ENCODE results near the gene SAT1.
"Not testable (repeated sequence)": the region's sequence is repeated elsewhere in the genome, so short reads cannot be mapped to it uniquely, and the experiment has no call there.

SAT1 gene

GRCh38 chrX:23742697-23743622, 40.0 kb upstream of the SAT1 start, which contains the start of gene ACOT9:
Gene ACOT9, minus strand, starts transcription at chrX:23743276. Its CDS starts 132 bp downstream, at chrX:23743144.
- Histone ChIP-seq H3K4me2 (peak within 1 kb of the TSS; percentile 60), H2AFZ (ENCODE audit: low read depth) (peak within 1 kb of the TSS; percentile 93), H3K4me3 (IDR thresholded peaks at IDR 0.05; ENCODE audit: insufficient read depth, low read depth, low read length) (no peak within 1 kb of the TSS), H4K20me1 (ENCODE audit: insufficient read depth) (no peaks in the 10 kb centered on the region), H3K9ac (peak within 1 kb of the TSS; percentile 72), H3K79me2 (ENCODE audit: insufficient read depth, low read depth) (peaks cover 9% of the 10 kb centered on the region; the same call in 1 of the 2 replicates), H3K27me3 (ENCODE audit: insufficient read depth, low read depth) (no peaks in the 10 kb centered on the region), H3K27ac (peak within 1 kb of the TSS; percentile 76), H3K36me3 (ENCODE audit: insufficient read depth) (no peaks in the 10 kb centered on the region), H3K4me1 (ENCODE audit: low read depth, poor library complexity, severe bottlenecking) (peaks cover 12% of the 10 kb centered on the region)
- no peak for TF ChIP-seq CTCF (conservative IDR thresholded peaks at IDR 0.05; ENCODE audit: low read depth, low read length)

- peak overlapping the region; percentile 93 for H2AFZ ChIP-seq (ENCODE audit: low read depth)
- H3K9ac ChIP-seq, result peak overlapping the region; percentile 72
- peaks cover 12% of the 10 kb centered on the region for H3K4me1 ChIP-seq (ENCODE audit: low read depth, poor library complexity, severe bottlenecking)
- H4K20me1 ChIP-seq (ENCODE audit: insufficient read depth); H3K79me2 ChIP-seq (ENCODE audit: insufficient read depth, low read depth); H3K27me3 ChIP-seq (ENCODE audit: insufficient read depth, low read depth); H3K36me3 ChIP-seq (ENCODE audit: insufficient read depth); H3K4me3 ChIP-seq (IDR thresholded peaks at IDR 0.05; ENCODE audit: insufficient read depth, low read depth, low read length): not testable (repeated sequence)
- H3K27ac ChIP-seq, result peak overlapping the region; percentile 76
- H3K4me2 ChIP-seq, result peak overlapping the region; percentile 60
These were observed 39.4 kb upstream of the SAT1 start for GRCh38 chrX:23743623-23743971.

- H2AFZ ChIP-seq (ENCODE audit: low read depth), result no peak overlapping the region
- no peak overlapping the region for H3K4me2 ChIP-seq
These were observed 37.2 kb upstream of the SAT1 start for GRCh38 chrX:23745786-23746185.

GRCh38 chrX:23749129-23749528, 33.8 kb upstream of the SAT1 start:
- H4K20me1 ChIP-seq (ENCODE audit: insufficient read depth), result no peaks in the 10 kb centered on the region
- H3K4me1 ChIP-seq (ENCODE audit: low read depth, poor library complexity, severe bottlenecking), result no peaks in the 10 kb centered on the region
- no peak overlapping the region for H3K27ac ChIP-seq
- H3K27me3 ChIP-seq (ENCODE audit: insufficient read depth, low read depth), result no peaks in the 10 kb centered on the region
- H3K79me2 ChIP-seq (ENCODE audit: insufficient read depth, low read depth), result no peaks in the 10 kb centered on the region
- H3K9ac ChIP-seq, result no peak overlapping the region
- no peak overlapping the region for H3K4me3 ChIP-seq (IDR thresholded peaks at IDR 0.05; ENCODE audit: insufficient read depth, low read depth, low read length)
- no peak overlapping the region for H2AFZ ChIP-seq (ENCODE audit: low read depth)
- no peaks in the 10 kb centered on the region for H3K36me3 ChIP-seq (ENCODE audit: insufficient read depth)
- H3K4me2 ChIP-seq, result no peak overlapping the region
- no peak for TF ChIP-seq CTCF (conservative IDR thresholded peaks at IDR 0.05; ENCODE audit: low read depth, low read length)

More at GRCh38 chrX:23745786-23746185, 37.2 kb upstream of the SAT1 start:
- no peak for TF ChIP-seq CTCF (conservative IDR thresholded peaks at IDR 0.05; ENCODE audit: low read depth, low read length)
- Histone ChIP-seq H3K9ac (no peak overlapping the region), H3K4me1 (ENCODE audit: low read depth, poor library complexity, severe bottlenecking) (peaks cover 12% of the 10 kb centered on the region), H4K20me1 (ENCODE audit: insufficient read depth) (no peaks in the 10 kb centered on the region), H3K27ac (no peak overlapping the region), H3K36me3 (ENCODE audit: insufficient read depth) (no peaks in the 10 kb centered on the region), H3K4me3 (IDR thresholded peaks at IDR 0.05; ENCODE audit: insufficient read depth, low read depth, low read length) (no peak overlapping the region), H3K79me2 (ENCODE audit: insufficient read depth, low read depth) (no peaks in the 10 kb centered on the region; the same call in 1 of the 2 replicates), H3K27me3 (ENCODE audit: insufficient read depth, low read depth) (no peaks in the 10 kb centered on the region)

GRCh38 chrX:23749576-23749975, 33.4 kb upstream of the SAT1 start:
- Histone ChIP-seq H3K27ac (no peak overlapping the region), H2AFZ (ENCODE audit: low read depth) (no peak overlapping the region), H3K9ac (no peak overlapping the region), H4K20me1 (ENCODE audit: insufficient read depth) (no peaks in the 10 kb centered on the region), H3K79me2 (ENCODE audit: insufficient read depth, low read depth) (no peaks in the 10 kb centered on the region), H3K36me3 (ENCODE audit: insufficient read depth) (no peaks in the 10 kb centered on the region), H3K4me3 (IDR thresholded peaks at IDR 0.05; ENCODE audit: insufficient read depth, low read depth, low read length) (no peak overlapping the region), H3K4me2 (no peak overlapping the region), H3K27me3 (ENCODE audit: insufficient read depth, low read depth) (no peaks in the 10 kb centered on the region), H3K4me1 (ENCODE audit: low read depth, poor library complexity, severe bottlenecking) (no peaks in the 10 kb centered on the region)
- TF ChIP-seq CTCF (conservative IDR thresholded peaks at IDR 0.05; ENCODE audit: low read depth, low read length), result no peak

All from KMS-11 (cell line).